Measurements from ENCODE around the gene CPN2. TPM values are rescaled to one million over a fixed set of nuclear protein-coding genes. Genes with fewer than 3 reads are reported as not detected.

The CPN2 gene
- total and polyA plus RNA-seq, 2 of the 13 experiments (the other 11 are each of a cell fraction or from before 2014, with no cell fraction given), result 26.7 to 27.7 TPM

DNA sequence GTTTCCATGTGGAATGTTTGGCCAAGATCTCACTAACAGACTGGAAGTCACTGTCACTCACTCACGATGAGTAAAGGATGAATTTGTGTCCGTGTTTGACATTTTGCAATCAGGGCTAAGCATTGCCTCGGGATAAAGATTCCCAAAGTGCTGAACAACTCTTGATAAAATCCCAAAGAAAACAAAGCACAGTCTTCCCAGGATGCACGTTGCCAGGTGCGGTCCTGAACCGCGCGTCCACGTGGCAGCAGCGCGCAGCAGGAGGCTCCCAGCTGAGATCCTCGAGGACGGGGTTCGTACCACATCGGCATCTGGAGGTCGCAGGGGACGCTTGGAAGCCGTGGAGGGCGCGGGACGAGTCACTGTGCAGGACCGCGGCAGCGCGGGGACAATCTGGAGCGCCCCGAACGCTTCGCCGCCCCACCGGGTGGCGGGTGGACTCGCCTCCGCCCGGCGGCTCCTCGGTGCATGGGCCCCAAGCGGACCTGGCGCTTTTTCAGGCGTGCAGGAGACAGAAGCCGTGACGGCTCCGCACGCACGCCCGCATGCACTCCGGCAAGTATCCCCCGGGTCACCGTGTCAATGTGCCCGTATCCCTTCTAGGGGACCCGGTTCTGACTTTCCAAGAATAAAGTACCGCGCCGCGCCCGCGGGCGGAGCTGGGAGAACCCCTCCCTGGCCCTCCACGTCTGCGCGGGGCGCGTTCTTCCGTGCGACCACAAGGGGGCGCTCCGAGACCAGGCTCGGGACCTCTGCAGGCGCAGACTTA lies 17.7 kb downstream of the CPN2 start (continued):
- TF ChIP-seq, protein P1, sequence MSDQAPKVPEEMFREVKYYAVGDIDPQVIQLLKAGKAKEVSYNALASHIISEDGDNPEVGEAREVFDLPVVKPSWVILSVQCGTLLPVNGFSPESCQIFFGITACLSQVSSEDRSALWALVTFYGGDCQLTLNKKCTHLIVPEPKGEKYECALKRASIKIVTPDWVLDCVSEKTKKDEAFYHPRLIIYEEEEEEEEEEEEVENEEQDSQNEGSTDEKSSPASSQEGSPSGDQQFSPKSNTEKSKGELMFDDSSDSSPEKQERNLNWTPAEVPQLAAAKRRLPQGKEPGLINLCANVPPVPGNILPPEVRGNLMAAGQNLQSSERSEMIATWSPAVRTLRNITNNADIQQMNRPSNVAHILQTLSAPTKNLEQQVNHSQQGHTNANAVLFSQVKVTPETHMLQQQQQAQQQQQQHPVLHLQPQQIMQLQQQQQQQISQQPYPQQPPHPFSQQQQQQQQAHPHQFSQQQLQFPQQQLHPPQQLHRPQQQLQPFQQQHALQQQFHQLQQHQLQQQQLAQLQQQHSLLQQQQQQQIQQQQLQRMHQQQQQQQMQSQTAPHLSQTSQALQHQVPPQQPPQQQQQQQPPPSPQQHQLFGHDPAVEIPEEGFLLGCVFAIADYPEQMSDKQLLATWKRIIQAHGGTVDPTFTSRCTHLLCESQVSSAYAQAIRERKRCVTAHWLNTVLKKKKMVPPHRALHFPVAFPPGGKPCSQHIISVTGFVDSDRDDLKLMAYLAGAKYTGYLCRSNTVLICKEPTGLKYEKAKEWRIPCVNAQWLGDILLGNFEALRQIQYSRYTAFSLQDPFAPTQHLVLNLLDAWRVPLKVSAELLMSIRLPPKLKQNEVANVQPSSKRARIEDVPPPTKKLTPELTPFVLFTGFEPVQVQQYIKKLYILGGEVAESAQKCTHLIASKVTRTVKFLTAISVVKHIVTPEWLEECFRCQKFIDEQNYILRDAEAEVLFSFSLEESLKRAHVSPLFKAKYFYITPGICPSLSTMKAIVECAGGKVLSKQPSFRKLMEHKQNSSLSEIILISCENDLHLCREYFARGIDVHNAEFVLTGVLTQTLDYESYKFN (CRISPR knock-in tag; conservative IDR thresholded peaks at IDR 0.05), result peak; percentile 74
- TF ChIP-seq ZNF674 (CRISPR knock-in tag; IDR thresholded peaks at IDR 0.05; ENCODE audit: low read depth) (peak; percentile 89; the same call in 1 of the 2 replicates), TEAD3 (CRISPR knock-in tag; optimal IDR thresholded peaks at IDR 0.05; ENCODE audit: borderline replicate concordance) (peak; percentile 62), ZNF331 (CRISPR knock-in tag; IDR thresholded peaks at IDR 0.05) (peak; percentile 28; the same call in 1 of the 2 replicates), ZNF7 (CRISPR knock-in tag; IDR thresholded peaks at IDR 0.05) (no peak), POGZ (CRISPR knock-in tag; IDR thresholded peaks at IDR 0.05) (peak; percentile 33; the same call in 1 of the 2 replicates), NR3C1 (CRISPR knock-in tag; IDR thresholded peaks at IDR 0.05) (no peak), ZNF772 (CRISPR knock-in tag; IDR thresholded peaks at IDR 0.05) (peak; percentile 87), ZNF781 (CRISPR knock-in tag; IDR thresholded peaks at IDR 0.05; ENCODE audit: borderline replicate concordance, not compliant biosample characterization) (peak; percentile 95), NR2F1 (CRISPR knock-in tag; IDR thresholded peaks at IDR 0.05) (no peak; a peak in 1 of 4 replicates), SOX6 (IDR thresholded peaks at IDR 0.05) (no peak), SOX6 (CRISPR knock-in tag; IDR thresholded peaks at IDR 0.05) (peak; percentile 83), NONO (IDR thresholded peaks at IDR 0.05) (no peak), NONO (CRISPR knock-in tag; conservative IDR thresholded peaks at IDR 0.05) (peak; percentile 41; the same call in 1 of the 2 replicates), HOXA7 (CRISPR knock-in tag; IDR thresholded peaks at IDR 0.05) (peak; percentile 86; the same call in 1 of the 2 replicates), RARA (CRISPR knock-in tag; IDR thresholded peaks at IDR 0.05) (peak; percentile 50), ZNF468 (CRISPR knock-in tag; IDR thresholded peaks at IDR 0.05) (0 out of 2 replicates have a peak, but pooled peaks have one; percentile 91)
- TF ChIP-seq, protein P2, sequence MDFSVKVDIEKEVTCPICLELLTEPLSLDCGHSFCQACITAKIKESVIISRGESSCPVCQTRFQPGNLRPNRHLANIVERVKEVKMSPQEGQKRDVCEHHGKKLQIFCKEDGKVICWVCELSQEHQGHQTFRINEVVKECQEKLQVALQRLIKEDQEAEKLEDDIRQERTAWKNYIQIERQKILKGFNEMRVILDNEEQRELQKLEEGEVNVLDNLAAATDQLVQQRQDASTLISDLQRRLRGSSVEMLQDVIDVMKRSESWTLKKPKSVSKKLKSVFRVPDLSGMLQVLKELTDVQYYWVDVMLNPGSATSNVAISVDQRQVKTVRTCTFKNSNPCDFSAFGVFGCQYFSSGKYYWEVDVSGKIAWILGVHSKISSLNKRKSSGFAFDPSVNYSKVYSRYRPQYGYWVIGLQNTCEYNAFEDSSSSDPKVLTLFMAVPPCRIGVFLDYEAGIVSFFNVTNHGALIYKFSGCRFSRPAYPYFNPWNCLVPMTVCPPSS (IDR thresholded peaks at IDR 0.05), result no peak
- TF ChIP-seq, protein P3, sequence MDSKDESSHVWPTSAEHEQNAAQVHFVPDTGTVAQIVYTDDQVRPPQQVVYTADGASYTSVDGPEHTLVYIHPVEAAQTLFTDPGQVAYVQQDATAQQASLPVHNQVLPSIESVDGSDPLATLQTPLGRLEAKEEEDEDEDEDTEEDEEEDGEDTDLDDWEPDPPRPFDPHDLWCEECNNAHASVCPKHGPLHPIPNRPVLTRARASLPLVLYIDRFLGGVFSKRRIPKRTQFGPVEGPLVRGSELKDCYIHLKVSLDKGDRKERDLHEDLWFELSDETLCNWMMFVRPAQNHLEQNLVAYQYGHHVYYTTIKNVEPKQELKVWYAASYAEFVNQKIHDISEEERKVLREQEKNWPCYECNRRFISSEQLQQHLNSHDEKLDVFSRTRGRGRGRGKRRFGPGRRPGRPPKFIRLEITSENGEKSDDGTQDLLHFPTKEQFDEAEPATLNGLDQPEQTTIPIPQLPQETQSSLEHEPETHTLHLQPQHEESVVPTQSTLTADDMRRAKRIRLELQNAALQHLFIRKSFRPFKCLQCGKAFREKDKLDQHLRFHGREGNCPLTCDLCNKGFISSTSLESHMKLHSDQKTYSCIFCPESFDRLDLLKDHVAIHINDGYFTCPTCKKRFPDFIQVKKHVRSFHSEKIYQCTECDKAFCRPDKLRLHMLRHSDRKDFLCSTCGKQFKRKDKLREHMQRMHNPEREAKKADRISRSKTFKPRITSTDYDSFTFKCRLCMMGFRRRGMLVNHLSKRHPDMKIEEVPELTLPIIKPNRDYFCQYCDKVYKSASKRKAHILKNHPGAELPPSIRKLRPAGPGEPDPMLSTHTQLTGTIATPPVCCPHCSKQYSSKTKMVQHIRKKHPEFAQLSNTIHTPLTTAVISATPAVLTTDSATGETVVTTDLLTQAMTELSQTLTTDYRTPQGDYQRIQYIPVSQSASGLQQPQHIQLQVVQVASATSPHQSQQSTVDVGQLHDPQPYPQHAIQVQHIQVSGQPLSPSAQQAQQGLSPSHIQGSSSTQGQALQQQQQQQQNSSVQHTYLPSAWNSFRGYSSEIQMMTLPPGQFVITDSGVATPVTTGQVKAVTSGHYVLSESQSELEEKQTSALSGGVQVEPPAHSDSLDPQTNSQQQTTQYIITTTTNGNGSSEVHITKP (CRISPR knock-in tag; IDR thresholded peaks at IDR 0.05; ENCODE audit: low read depth), result peak; percentile 27; the same call in 1 of the 2 replicates
- TF ChIP-seq, protein P4, sequence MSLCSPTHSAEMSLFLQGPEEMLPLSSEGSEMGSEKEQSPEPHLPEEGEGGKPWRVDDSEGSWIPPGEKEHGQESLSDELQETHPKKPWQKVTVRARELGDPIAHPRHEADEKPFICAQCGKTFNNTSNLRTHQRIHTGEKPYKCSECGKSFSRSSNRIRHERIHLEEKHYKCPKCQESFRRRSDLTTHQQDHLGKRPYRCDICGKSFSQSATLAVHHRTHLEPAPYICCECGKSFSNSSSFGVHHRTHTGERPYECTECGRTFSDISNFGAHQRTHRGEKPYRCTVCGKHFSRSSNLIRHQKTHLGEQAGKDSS (CRISPR knock-in tag; IDR thresholded peaks at IDR 0.05; ENCODE audit: borderline replicate concordance, low read depth), result peak; percentile 85; the same call in 1 of the 2 replicates
